HG03558 (cell line): ENCODE measurements around the gene TSPYL6.
"Not testable (repeated sequence)": the region's sequence is repeated elsewhere in the genome, so short reads cannot be mapped to it uniquely, and the experiment has no call there.

Experiments used
- ATAC-seq: cut with Tn5 transposase; IDR thresholded peaks from one replicate; pipeline ENCODE4 v1.9.1; 2021; ENCODE audit warnings: moderate number of reproducible peaks; ENCODE audit not compliant: unreplicated experiment; ENCODE audit errors: extremely low read depth

TSPYL6 gene

DNA sequence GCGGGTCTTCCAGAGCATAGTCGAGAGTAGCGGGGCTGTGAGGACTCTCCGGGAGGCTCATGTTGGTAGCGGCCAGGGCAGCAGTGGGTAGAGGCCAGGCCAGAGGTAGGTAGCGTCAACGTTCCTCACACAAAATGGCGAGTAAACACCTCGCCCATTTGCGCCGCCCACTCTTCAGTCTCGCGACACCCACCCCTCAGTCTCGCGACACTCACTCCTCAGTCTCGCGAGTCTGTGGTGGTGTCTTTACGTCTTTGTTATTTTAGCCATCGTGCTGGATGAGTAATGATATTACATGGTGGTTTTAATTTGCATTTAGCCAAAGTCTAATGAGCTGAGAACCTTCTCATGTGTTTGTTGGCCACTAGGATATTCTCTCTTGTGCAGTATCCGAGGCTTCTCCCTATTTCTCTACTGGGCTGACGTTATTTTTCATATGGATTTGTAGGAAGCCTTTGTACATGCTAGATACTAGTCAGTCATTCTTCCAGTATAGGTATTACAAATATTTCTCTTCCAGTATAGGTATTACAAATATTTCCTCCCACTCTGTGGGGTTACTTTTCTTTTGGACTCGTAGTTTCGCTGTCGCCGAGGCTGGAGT is at the start of gene TSPYL6:
TSPYL6 (minus strand) TSS at position 139 of the 604 bp plus-strand sequence; CDS start at position 61, 78 bp downstream.
- ATAC-seq: no peak

- no peak for ATAC-seq
Observed at GRCh38 chr2:54303631-54304030, 47.6 kb upstream of the TSPYL6 start.

DNA sequence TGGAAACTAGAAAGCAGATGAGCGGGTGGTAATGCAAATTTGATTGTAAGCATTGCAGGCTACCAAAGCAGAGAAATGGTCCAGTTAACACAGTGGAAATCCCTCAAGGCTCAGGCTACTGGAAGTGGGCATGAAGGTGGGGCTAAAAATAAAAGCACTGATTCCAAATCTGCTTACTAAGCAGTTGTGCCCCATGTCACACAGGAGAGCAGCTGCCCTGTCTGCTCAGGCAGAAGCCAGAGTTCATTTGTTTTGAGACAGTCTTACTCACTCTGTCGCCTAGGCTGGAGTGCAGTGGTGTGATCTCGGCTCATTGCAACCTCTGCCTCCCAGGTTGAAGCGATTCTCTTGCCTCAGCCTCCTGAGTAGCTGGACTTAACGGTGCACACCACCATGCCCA is 42.5 kb upstream of the TSPYL6 start:
- ATAC-seq: no peak

GRCh38 chr2:54295911-54296310 is 39.9 kb upstream of the TSPYL6 start:
- ATAC-seq: no peak

- ATAC-seq: not testable (repeated sequence)
Observed at GRCh38 chr2:54294665-54295064, 38.6 kb upstream of the TSPYL6 start.

GRCh38 chr2:54290356-54291025 is 34.5 kb upstream of the TSPYL6 start:
- no peak for ATAC-seq

GRCh38 chr2:54289917-54290316 is 33.9 kb upstream of the TSPYL6 start:
- no peak for ATAC-seq

DNA sequence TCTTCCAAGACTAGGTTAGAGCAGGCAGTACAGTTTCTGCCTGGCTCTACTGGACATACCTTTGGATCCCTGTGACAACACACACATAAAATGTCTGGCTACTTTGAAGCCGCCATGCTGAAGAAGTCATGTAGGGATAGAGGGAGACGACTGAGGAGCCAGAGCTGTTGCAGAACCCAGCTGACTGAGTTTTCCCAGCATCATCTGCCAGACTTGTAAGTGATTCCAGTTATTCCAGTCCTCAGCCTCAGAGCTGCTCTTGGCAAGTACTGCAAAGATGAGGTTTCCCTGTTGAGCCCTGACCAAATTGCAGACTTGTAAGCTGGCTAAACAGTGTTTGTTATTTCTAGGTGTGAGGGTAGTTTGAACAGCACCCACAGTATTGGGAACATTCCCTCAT is 31.5 kb upstream of the TSPYL6 start:
- ATAC-seq: no peak

- ATAC-seq: no peak
Observed at GRCh38 chr2:54285451-54285850, 29.4 kb upstream of the TSPYL6 start.

GRCh38 chr2:54284826-54285225 is 28.8 kb upstream of the TSPYL6 start:
- ATAC-seq: no peak

DNA sequence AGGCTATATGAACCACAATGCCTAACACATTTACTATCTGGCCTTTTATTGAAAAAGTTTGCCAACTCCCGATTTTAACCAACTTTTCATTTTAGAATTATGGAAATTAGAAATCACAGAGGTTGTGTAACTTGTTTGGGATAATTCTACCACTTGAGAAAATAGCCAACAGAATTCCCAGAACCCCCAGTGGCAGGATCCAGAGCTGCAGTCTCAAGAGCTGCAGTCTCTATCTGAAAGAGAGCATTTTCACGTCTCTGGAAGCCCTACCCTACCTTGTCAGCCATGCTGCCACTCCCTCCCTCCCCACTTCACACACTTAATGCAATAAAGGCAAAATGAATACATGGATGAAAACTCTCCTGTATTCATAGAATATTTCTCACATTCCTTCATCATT is 23.4 kb upstream of the TSPYL6 start:
- ATAC-seq: no peak

DNA sequence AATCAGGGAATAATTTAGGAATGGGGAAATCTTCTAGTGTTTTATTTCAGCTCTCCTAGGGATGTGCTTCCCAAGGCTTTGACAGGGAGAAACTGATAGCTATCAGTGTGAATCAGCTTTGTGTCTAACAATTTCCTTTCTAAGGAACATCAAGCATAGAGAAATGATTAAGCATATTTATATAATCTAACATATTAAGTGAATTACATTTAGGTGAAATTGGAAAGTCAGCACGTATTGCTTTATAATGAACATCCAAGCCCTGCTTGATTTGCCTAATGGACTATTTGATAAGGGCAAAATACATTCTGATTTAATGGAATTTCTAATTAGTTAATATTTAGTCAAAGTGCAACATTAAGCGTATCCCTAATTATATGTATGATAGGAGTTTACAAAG is 19.5 kb upstream of the TSPYL6 start:
- no peak for ATAC-seq

GRCh38 chr2:54274781-54275242 is 18.8 kb upstream of the TSPYL6 start:
- ATAC-seq: no peak

DNA sequence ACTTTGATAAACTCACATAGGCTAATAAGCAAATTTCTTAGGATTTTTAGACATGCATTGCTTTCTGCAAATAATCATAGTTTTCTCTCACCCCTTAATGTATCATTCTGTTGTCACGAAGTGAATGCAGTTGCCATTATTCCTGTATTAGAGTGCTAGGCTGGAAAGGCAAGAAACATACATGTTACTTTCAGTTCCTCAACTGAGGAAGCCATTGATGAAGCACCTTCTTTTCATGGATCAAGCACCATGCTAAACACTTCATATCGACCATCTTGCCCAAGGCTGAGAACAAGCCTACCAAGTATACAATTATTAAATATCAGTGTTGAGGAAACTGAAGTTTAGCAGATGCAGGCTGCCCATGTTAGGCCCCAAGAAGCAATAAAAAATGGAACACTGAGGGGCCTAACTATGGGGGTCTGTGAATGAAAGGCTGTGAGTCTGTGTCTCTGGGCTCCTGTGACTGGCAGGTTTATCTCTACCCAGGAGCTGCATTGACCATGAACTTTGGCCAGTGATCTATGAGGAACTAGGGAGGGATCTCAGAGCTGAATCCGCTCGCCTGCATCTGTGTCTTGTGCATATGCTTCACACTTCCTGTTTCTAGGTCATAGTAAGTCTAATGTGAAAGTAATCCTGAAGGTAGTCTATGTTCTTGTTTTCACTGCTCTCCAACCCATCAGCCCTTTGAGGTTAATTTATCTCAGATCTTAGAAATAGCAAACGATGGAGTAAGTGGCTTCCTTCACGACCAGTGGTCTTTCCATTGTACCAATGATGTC is 16.0 kb upstream of the TSPYL6 start:
- ATAC-seq: peak; percentile 88

GRCh38 chr2:54271189-54271588 is 15.2 kb upstream of the TSPYL6 start:
- ATAC-seq: no peak

GRCh38 chr2:54267577-54267976 is 11.5 kb upstream of the TSPYL6 start:
- ATAC-seq: no peak

DNA sequence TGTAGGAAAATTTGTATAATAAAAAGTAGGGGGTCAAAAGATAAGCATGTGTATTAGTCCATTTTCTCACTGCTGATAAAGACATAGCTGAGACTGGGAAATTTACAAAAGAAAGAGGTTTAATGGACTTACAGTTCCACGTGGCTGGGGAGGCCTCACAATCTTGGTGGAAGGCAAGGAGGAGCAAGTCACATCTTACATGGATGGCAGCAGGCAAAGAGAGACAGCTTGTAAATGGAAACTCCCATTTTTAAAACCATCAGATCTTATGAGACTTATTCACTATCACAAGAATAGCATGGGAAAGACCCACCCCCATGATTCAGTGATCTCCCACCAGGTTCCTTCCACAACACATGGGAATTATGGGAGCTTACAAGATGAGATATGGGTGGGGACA is 9.1 kb upstream of the TSPYL6 start:
- ATAC-seq: not testable (repeated sequence)

DNA sequence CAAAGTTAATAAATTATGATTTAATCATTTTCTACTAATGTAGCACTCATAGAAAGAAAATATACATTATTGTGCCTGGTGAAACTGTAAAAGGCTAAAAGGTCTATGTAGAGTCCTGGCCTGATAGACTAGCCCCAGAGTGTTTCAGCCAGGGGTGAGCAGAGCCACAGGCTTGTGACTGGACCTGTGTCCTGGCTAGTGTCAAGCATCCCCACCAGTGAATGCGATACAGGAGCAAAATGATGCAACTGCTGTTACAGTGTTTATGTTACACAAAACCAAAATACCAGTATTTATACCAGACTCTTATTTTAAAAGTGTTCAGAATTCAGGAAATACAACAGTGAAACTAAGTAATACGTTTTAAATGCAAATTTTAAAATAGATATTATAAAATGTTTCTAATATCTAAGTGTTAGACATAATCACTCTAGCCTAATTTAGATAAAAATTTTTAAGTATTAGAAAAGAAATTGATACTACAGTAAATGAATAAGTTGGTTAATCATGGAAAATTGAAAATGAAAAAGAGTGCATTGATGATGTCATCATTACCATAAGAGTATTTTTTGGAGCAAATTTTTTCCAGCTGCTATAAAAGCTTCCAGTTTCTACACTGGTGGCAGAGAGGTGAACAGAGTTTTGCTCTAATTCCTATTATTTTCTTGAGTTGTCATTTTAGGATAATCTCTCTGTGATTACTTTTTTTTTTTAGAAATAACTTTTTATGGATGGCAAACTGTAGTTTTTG is 6.2 kb upstream of the TSPYL6 start:
- ATAC-seq: no peak

DNA sequence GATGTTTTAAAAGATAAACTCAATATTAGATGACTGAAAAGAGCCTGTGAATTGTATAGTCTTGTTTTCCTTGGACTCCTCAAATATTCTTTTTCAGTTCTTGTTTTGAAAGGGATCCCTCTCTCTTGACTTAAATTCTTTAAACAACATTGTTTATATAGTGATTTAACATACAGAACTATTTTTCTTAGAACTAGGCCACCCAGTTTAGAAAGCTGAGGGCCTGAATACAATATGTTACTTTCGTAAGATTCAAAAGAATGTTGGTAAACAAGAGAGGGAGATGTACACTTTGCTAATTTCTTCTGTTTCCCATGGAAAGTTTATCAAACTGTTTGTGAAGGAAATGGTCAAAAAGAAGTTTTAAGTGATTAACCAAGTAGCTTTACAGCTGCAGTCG is 5.5 kb upstream of the TSPYL6 start:
- ATAC-seq: no peak

GRCh38 chr2:54260241-54260595 is 4.2 kb upstream of the TSPYL6 start:
- ATAC-seq: no peak
